Activated CD8-positive, alpha-beta memory T cell treated with anti-CD3 and anti-CD28 coated beads for 1 hour (primary cell): ENCODE measurements around the gene SLC35D3.
"Not testable (repeated sequence)": the region's sequence is repeated elsewhere in the genome, so short reads cannot be mapped to it uniquely, and the experiment has no call there.

Experiments used
- DNase-seq, 2 donors: peaks; one replicate each; pipeline ENCODE4 v3.0.0-alpha.2; 2020; ENCODE audit warnings: low read depth in 1 of 2; ENCODE audit errors: extremely low read depth in 1 of 2

SLC35D3 gene

GRCh38 chr6:136962661-136963060 is 40.6 kb downstream of the SLC35D3 start:
- no peak for DNase-seq

GRCh38 chr6:136963259-136963658 is 41.2 kb downstream of the SLC35D3 start:
- no peak for DNase-seq

- no peak for DNase-seq
These were observed 42.3 kb downstream of the SLC35D3 start for GRCh38 chr6:136964398-136964797.

DNA sequence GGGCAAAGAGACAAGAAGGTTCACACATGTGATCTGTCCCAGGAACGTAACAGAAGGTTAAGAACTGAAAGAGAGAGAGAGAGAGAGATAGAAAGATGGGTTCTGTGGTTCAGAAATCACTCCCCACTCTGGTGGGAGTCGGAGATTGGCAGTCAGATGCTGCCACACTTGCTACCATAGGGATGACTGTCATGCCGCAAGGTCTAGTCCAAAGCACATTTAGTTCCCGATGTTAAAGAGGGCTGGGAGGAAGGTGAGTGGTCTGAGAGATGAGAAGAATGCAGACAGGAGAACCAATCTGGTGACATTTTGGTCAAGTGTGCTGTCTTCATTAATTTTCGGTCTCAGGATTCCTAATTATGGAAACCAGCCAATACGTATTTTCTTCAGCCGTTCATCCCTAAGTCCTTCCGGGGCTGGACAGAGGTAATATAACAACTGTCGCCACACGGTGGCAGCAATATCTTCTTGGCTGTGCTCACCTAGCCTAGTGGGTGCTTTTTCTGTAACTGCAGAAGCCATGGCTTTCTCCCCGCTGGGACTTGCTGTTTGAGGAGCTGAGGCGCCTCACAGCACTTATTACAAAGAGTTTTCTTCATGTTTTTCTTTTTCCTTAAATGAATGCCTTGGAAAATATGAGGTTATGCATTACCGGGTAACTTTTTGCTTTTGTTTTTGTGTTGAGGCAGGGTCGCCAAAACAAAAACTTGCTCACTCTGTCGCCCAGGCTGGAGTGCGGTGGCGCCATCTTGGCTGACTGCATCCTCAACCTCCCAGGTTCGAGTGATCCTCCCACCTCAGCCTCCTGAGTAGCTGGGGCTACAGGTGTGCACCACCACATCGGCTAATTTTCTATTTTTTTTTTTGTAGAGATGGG is 46.0 kb downstream of the SLC35D3 start:
- peak; percentile 3 to 22 for DNase-seq

DNA sequence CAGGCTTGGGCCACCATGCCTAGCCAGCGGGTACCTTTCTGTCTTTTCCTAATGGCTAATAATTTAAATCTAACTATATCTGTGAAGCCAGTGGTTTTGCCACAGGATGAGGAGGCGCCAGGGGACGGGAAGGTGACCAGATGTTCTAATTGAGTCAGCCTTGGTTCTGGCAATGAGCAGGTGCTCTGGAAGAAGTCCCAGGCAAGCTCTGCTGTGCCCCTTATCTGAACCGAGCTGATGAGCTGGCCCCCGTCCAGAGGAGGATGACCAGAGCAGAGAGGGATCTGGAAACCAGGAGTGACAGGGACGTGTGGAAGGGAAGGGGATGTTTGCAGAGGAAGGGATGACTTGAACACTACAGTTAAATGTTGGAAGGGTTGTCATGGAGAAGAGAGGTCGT is 46.7 kb downstream of the SLC35D3 start:
- no peak for DNase-seq

- DNase-seq: no peak
These were observed 47.3 kb downstream of the SLC35D3 start for GRCh38 chr6:136969433-136969832.

DNA sequence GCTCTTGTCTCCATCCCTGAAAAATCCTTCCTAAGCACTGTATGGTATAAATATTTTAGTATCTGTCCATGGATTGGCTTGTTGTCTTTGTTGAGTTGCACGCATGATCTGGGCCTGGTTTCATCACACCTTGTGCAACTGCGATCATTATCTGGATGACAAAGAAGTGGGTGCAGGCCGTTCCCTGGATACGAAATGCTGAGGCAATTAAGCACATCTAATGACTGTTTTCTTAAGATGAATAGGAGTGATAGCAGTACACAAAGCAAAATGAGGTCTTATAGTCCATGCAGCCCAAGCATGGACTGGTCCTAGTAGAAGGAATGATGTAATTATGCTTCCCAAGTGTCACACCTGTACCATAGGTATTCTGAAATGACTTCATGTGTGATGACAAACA is 47.8 kb downstream of the SLC35D3 start:
- DNase-seq: no peak

DNA sequence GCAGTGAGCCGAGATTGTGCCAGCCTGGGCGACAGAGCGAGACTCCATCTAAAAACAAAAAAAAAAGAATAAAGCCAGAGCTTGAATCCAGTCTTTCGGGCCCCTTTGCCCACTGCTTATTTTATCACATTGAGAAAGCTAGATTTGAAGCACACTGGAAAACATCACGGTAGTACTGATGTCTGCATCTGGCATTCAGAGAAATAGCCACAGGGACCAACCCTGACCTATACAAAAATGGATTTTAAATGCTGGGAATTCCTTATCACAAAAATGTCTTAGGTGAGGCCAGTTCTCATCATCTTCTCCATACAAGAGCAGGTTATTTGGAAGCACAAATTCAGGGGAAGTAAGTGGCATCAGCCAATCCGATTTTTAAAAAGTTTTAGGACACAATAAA is 49.5 kb downstream of the SLC35D3 start:
- DNase-seq: no peak

DNA sequence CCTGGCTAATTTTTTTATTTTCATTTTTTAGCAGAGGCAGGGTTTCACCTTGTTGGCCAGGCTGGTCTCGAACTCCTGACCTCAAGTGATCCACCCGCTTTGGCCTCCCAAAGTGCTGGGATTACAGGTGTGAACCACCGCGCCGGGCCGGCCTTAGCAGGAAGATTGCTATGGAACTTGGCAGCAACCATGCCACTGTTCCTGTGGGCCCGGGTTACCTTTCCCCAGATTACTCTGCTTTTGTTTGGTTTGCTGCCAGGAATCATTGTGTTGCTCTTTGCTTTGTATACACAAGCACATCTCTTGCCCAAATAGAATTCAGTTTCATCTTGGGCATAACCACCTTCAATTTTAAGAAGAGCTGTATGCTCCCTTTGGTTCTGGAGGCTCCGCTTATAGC is 51.7 kb downstream of the SLC35D3 start:
- not testable (repeated sequence) for DNase-seq
